HG03175 (cell line): ENCODE data around the gene KRTAP22-1.

Experiments
- ATAC-seq: cut with Tn5 transposase; IDR thresholded peaks from one replicate; pipeline ENCODE4 v1.9.1; 2021; ENCODE audit warnings: mild to moderate bottlenecking, moderate library complexity; ENCODE audit not compliant: unreplicated experiment

KRTAP22-1 gene

GRCh38 chr21:30623362-30623761, 22.5 kb downstream of the KRTAP22-1 start:
- no peak for ATAC-seq

- no peak for ATAC-seq
Observed at GRCh38 chr21:30625449-30626165, 24.7 kb downstream of the KRTAP22-1 start.

GRCh38 chr21:30628109-30628508, 27.2 kb downstream of the KRTAP22-1 start:
- ATAC-seq, result no peak

GRCh38 chr21:30629200-30629599, 28.3 kb downstream of the KRTAP22-1 start:
- no peak for ATAC-seq

- no peak for ATAC-seq
Observed at GRCh38 chr21:30634906-30635305, 34.0 kb downstream of the KRTAP22-1 start, which contains the start of gene KRTAP20-2. Gene KRTAP20-2 (plus strand): TSS chr21:30635206. CDS start chr21:30635264, 58 bp downstream.

GRCh38 chr21:30638686-30639085, 37.8 kb downstream of the KRTAP22-1 start:
- ATAC-seq, result no peak

- no peak for ATAC-seq
Observed at GRCh38 chr21:30642564-30642963, 41.7 kb downstream of the KRTAP22-1 start, which contains the start of gene KRTAP20-3. Gene KRTAP20-3 (plus strand): TSS chr21:30642864.

- ATAC-seq, result no peak
Observed at GRCh38 chr21:30646904-30647414, 46.1 kb downstream of the KRTAP22-1 start.
